Suppressor macrophage (primary cell): ENCODE results near the gene KCNQ1OT1.
A peak's percentile ranks its signal among the peaks of the same experiment; 100 is the strongest.
"Not testable (repeated sequence)": the region's sequence is repeated elsewhere in the genome, so short reads cannot be mapped to it uniquely, and the experiment has no call there.

Source experiments
- DNase-seq, 4 experiments: peaks; one replicate each; pipeline ENCODE4 v3.0.0-alpha.2; 2020 to 2022

Gene KCNQ1OT1

DNA sequence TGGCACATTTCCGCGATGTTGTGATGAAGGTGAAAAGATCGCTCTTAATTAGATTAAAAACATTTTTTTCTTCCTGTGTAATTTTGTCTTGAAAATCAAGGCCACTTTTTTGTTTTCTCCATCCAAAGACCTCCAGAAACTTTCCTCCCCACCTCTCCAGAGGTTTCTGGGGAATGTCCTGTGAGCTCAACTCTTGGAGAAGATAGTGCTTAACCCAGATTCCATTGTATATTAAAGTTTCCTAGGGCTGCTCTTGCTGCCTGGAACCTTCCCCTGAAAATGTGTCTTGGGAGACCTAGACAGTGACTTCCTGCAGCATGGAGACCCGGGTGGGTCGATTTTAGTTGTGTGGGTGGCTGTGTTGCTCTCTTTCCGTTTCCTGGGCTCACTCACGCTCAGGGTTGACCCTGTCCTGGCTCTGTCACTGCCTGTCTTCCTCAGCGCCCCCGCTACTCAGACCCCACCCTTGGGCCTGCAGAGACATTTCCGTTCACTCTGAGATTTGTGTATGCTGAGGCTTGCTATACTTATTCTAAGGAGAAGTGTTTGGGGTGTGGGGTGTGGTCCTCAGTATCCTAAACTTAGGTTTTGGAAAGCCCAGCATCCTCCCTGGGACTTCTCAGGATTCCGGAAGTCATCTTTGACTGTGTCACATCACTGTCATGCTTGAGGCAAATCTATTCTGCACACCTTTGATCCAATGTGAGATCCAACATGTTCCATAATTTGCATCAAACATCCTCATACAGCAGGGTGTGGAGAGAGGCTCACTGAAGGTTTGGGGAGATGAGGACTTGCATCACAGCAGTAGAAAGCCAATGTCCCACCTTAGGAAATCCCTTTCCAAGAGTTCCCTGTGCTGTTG is 47.2 kb downstream of the KCNQ1OT1 start:
- DNase-seq, result no peak

DNA sequence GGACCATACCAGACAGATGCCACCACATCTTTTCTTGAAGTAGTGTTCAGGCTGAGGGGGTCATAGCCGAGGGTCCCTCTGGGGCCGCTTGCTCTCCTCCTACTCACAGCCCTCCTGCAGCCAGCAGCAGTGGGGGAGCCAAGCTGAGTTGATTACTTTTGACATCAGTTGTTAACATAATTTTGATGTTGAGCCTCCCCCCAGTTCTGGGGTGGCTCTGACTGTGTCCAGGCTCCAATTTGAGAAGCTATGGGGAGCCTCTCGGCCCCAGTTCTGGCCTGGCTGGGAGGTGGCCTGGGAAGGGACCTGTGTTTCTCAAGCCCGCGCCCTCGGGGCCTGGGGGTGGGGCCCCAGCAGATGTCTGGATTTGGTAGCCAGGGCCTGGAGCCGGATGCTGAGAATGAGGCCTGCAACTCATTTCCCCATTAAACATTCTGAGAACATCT is 47.9 kb downstream of the KCNQ1OT1 start:
- DNase-seq, result no peak

DNA sequence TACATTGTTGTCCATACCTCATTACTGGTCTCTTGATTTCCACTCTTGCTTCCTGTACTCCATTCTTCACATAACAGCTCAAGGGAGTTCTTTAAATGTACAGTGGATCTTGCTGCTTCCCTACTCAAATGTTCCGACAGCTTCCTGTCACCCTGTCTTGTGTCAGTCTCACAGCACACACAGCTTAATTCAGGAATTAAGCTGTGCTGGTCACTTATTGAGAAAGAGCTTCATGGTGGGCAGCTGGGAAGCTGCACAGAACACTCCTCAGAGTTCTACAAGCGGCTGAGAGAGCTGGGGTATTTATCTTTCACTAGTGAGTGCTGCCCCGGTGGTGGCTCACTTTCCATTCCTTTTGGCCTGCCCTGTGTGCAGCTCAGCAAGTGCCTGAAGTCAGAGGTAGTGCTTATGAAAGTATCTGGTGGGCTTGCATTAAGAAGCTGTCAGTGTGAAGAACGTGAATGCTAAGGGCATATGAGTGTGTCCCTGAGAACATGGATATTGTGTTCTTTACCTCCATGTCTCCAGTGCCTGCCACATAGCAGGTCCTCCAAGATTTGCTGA is 48.7 kb downstream of the KCNQ1OT1 start:
- DNase-seq, result no peak

DNA sequence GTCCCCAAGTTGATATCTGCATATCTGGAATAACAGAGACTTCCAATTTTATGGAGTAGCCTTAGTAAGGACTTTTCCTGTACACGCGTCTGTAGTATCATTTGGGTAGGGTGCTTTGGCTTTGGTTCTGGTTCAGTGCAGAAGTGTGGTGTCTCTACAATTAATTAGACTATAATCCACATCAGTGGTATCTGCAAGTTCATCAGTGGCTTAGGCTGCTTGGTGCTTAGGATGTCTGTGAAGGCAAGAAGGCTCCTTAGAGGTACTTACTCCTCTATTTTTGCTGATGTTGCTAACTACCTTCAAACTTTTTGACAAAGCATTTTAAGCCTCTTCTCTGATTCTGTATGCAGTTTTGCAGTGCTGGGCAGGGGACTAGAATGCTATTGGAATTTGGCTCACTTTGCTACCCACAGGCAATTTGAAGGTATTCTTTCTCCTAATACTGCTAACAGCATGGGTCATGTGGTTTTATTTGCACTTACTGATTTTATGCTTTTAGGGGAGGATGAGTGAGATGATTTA is 49.4 kb downstream of the KCNQ1OT1 start:
- DNase-seq, result no peak

DNA sequence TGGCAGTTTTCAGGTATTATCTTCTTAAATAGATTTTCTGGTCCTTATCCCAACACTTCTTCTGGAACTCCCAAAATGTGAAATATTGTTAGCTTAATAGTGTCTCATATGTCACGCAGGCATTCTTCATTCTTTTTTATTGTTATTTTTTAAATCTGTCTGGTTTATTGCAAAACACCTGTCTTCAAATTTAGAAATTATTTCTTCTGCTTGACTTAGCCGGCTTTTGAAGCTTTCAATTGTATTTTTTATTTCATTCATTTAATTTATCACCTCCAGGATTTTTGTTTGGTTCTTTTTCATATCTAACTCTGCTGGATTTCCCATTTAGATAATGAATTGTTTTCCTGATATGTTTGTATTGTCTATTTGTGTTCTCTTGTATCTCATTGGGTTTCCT is 49.9 kb downstream of the KCNQ1OT1 start:
- no peak for DNase-seq

DNA sequence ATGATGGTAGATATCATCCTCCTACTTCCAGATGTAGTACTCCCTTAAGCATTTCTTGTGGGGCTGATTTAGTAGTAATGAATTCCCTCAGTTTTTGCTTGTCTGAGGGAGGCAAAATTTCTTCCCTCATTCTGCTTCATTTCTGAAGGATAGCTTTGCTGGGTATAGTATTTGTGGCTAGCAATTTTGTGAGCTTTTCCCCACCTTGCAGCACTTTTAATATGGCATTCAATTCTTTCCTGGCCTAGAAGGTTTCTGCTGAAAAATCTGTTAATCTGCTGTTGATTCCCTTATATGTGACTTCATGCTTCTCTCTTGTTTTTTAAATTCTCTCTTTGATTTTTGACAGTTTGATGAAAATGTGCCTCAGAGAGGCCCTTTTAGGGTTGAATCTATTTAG is 50.4 kb downstream of the KCNQ1OT1 start:
- DNase-seq, result no peak

DNA sequence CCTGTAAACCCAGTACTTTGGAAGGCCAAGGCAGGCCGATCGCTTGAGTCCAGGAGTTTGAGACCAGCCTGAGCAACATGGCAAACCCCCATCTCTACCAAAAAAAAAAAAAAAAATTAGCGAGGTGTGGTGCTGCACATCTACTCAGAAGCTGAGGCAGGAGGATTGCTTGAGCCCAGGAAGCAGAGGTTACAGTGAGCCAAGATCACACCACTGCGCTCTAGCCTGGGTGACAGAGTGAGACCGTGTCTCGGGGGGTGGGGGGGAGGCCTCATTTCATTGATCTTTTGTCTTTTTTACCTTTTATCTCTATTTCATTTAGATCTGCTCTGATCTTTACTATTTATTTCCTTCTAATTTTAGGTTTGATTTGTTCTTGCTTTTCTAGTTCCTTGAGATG is 51.8 kb downstream of the KCNQ1OT1 start:
- DNase-seq, result no peak

DNA sequence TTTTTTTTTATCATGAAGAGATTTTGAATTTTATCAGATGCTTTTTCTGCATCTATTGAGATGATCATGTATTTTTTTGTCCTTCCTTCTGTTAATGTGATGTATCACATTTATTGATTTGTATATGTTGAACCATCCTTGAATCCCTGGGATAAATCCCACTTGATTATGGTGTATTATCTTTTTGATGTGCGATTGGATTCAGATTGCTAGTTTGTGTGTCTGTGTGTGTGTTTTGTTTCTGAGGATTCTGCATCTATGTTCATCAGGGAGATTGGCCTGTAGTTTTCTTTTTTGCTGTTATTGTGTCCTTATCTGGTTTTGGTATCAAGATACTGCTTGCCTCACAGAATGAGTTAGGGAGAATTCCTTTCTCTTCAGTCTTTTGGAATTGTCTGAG is 52.6 kb downstream of the KCNQ1OT1 start:
- no peak for DNase-seq

DNA sequence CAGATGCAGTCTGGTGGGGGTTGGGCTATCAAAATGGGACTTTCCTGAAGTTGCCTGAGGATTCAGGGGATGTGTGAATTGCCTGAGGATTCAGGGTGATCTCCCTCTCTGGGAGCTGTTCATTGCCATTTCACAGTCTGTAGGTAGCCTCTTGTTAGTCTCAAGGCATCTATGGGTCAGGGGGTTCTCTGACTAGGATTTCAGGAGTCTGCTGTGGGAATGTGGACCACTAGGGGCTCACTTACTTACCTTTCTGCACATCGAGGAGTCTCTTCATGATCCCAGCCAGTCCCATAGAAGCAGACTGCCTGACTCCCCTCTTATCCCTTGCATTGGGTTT is 54.0 kb downstream of the KCNQ1OT1 start:
- no peak for DNase-seq

DNA sequence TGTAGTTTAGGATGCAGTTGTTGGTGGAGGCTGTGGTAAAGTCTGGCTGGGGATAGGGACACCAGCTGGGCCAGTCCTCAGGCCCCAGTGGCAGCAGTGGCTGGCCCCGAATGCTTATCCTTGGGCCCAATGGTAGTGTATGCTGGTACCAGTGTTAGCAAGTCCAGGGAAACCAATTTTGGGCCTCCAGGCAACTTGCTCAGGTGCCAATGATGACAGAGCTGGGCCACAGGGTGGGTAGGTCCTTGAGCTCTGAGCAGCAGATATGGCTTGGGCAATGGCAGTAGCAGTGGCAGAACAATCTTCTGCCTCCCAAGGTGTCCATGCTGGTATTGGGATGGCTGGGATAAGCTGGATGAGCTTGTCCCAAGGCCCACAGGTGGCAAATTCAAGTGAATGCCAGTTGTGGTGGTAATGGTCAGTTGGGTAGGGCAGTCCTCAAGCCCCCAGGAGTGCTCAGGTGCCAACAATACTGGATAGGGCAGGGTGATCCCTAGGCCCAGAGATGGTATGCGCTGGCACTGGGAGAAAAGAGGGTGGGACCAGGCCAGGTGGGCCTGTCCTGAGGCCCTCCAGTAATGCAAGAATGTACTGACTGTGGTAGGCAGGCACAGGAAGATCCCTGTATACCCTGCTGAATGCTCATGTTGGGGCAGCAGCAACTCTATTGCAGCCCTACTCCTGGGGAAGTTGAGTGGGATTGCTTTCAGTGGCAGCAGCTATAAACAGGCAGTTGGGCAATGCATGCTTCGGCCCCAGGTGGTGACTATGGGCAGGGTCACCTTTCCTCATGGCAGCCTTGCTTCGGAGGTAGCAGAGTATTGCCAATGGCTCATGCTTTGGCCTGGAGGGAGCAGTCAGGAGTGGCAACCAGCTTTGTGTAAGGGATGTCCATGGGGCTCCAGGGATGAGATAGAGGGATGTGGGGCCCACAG is 54.7 kb downstream of the KCNQ1OT1 start:
- DNase-seq, result no peak

DNA sequence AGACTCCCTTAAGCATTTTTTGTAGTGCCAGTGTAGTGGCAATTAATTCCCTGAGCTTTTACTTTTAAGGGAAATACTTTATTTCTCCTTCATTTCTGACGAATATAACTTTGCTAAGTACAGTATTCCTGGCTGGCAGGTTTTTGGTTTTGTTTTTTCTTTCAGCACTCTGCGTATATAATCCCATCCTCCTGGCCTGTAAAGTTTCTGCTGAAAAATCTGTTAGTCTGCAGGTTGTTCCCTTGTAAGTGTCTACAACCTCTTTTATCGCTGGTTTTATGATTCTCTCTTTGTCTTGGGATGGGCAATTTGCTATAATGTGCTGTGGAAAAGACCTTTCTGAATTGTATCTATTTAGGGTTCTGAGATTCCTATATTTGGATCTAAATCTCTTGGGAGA is 56.0 kb downstream of the KCNQ1OT1 start:
- no peak for DNase-seq

DNA sequence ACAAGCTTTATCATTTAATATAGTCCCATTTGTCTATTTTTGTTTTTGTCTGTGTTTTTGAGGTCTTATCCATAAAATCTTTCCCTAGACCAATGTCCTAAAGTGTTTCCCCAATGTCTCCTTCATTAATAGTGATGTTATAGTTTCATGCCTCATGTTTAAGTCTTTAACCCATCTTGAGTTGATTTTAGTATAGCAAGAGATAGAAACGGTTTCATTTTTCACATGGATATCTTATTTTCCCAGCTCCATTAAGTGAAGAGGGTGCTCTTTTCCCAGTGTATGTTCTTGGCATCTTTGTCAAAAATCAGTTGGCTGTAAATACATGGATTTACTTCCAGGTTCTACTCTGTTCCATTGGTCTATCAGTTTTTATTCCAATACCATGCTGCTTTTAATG is 58.2 kb downstream of the KCNQ1OT1 start:
- no peak for DNase-seq

DNA sequence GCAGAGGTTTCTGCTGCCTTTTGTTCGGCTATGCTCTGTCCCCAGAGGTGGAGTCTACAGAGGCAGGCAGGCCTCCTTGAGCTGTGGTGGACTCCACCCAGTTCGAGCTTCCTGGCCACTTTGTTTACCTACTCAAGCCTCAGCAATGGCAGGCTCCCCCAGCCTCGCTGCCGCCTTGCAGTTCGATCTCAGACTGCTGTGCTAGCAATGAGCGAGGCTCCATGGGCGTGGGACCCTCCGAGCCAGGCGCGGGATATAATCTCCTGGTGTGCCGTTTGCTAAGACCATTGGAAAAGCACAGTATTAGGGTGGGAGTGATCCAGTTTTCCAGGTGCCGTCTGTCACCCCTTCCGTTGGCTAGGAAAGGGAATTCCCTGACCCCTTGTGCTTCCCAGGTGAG is 60.0 kb downstream of the KCNQ1OT1 start:
- DNase-seq, result not testable (repeated sequence)

DNA sequence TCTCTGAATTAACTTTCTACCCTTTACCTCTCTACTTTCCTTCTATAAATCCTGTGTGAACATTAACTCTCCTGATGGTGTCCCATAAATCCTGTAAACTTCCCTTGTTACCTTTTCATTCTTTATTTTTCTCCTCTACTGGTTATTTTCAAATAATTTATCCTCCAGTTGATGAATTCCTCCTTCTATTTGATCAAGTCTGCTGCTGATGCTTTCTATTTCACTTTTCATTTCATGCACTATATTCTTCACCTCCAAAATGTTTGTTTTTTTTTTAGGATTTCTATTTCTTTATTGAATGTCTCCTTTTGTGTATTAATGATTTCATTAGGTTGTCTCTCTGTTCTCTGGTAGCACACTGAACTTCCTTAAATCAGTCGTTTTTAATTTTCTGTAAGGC is 68.6 kb downstream of the KCNQ1OT1 start:
- DNase-seq, result no peak

DNA sequence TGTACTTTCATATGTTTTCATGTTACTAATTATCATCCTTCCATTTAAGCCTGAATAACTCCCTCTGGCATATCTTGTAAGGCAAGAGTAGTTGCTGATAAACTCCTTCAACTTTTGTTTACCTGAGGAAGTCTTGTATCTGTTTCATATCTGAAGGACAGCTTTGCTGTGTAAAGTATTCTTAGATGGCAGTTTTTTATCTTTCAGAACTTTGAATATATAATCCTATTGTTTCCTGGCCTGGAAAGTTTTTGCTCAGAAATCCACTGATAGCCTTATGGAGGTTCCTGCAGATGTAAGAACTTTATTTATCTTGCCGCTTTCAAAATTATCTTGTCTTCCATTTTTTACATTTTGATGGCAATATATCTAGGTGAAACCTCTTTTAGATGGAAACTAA is 69.1 kb downstream of the KCNQ1OT1 start:
- DNase-seq, result no peak

DNA sequence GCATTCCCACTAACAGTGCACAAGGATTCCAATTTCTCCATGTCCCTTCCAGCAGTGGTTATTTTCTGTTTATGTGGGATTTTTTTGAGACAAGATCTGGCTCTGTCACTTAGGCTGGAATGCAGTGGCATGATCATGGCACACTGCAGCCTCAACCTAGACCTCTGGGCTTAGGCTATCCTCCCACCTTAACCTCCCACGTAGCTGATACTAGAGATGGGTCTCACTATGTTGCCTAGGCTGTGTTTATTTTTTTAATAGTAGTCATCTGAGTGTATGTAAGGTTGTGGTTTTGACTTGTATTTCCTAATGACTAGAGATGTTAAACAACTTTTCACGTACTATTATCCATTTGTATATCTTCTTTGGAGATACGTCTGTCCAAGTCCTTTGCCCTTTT is 74.6 kb downstream of the KCNQ1OT1 start:
- DNase-seq, result no peak

DNA sequence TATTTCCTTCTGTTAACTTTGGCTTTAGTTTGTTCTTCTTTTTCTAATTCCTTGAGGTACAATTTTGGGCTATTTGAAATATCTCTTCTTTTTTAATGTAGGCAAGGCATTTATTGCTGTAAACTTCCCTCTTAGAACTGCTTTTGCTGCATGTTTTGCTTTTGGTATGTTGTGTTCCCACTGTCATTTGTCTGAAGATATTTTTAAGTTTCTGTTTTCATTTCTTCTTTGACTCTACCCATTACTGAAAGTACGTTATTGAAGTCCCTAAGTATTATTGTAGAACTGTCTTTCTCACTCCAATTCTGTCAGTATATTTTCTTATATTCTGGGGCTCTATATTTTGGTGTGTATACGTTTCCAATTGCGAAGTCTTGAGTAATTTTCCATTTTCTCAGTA is 77.9 kb downstream of the KCNQ1OT1 start:
- DNase-seq, result peak in 2 of 4 experiments; percentile 1 to 28

DNA sequence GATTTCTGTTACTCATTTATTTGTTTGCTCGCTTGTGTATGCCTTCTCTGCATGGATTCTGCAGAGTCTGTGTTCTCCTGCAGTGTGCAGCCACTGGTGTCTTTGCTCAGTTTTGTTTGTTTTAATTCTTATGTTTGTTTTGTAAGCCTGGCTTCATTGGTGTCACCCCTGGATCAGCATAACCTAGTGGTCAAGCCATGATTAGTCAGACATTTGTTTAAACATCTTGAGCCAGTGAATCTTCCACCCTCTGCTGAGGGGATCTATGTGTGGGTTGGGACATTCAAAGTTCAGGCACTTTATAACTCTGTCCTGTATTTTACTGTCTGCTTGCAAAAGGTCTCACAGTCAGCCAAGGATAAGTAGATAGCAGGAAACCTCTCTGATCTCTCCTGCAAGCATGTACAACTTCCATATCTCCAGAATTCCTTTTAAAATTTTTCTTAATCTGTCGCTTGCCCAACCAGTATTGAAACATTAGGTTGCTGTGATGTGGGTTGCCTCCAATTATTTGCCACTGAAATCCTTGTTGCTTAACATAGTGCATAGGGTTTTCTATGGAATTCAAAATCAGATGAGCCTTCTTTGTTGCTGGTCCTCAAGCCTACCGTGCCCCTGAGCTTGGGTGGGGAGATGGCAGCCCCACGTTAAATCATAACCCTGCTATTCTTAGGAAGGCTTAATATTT is 86.8 kb downstream of the KCNQ1OT1 start:
- DNase-seq, result no peak

DNA sequence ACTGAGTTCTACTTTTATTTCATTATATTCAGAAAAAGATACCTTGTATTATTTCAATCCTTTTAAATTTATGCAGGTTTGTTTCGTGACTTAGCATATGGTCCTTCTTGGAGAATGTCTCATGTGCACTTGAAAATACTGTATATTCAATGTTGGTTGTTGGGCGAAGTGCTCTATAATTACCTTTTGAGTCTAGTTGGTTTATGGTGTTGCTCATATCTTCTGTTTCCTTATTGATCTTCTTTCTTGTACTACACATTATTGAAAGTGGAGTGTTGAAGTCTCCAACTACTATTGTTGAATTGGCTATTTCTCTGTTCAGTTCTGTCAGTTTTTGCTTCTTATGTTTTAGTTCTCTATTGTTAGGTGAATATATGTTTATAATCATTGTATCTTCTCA is 90.4 kb downstream of the KCNQ1OT1 start:
- no peak for DNase-seq

DNA sequence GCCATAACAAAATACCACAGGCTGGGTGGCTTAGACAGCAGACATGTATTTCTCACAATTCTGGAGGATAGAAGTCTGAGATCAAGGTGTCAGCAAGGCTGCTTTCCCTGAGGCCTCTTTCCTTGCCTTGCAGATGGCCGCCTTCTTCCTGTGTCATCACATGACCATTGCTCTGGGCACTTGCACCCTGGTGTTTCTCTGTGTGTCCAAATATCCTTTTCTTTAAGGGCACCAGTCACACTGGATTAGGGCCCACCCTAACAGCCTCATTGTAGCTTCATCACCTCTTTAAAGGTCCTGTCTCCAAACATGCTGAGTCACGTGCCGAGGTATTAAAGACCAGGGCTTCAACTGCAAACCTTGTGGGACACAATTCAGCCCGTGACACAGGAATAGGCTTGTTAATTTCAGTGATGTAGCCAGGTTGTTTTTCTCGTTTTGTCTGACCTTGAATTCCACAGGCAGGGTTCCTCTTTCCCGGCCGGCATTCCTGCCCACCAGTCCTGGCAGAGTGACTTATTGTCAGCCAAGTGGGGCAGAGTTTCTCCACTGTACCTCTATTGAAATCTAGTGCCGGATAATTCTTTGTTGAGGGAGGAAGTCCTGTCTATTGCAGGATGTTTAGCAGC is 100.1 kb downstream of the KCNQ1OT1 start:
- no peak for DNase-seq

DNA sequence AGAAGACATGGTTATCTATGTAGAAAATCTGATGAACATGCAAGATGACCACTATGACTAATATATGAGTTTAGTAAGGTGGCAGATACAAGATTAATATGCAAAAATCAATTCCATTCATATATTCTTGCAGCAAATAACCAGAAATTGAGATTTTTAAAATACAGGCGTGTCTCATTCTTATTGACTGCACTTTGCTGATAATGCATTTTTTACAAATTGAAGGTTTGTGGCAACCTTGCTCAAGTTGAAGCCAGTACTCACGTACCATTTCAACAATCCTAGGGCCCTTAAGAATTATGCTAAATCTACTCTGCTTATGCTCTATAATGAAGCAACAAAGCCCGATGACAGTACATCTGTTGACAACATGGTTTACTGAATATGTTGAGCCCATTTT is 104.6 kb downstream of the KCNQ1OT1 start:
- DNase-seq, result no peak

DNA sequence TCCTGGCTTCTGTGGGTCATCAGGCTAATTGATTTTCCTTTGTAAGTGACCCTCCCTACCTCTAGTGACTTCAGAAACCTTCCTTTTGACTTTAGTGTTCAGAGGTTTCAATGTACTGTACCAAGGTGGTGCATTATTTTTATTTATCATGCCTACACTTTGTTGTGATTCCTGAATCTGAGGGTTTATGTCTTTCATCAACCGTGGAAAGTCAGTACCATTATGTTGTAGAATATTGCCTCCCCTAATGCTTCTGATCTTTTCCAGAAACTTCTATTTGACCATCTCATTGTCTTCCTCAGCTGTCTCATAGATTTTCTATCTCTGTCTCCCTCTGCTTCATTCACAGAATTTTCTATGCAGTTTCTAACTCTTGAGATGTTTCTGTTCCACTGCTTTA is 105.5 kb downstream of the KCNQ1OT1 start:
- DNase-seq, result no peak
